ENCODE results near the gene BDH2. TPM values are rescaled to one million over a fixed set of nuclear protein-coding genes. Genes with fewer than 3 reads are reported as not detected.

BDH2 gene
- total and polyA plus RNA-seq, 2 of the 8 experiments (the other 6 are each of a cell fraction or from before 2014, with no cell fraction given): 46.0 to 46.2 TPM

DNA sequence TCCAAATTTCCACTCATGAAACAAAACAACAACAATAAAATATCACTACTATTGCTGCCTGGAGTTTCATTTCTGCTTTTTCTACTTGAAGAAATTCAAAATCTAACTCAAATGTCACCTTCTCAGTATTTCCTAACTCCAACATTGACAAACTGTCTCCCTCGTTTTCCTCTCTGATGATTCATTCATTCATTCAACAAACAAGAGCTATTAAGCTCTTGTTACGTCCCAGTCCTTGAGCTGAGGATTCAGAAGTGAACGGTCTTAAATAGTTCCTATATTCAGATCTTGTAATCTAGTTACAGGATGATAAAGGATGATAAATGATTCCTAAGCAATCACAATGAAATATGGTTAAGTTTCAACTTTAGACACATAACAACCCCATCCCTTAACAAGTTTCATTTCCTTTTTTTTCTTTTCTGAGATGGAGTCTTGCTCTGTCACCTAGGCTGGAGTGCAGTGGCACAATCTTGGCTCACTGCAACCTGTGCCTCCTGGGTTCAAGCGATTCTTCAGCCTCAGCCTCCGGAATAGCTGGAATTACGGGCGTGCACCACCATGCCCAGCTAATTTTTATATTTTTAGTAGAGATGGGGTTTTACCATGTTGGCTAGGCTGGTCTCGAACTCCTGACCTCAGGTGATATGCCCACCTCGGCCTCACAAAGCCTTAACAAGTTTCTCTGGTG lies 24.7 kb downstream of the BDH2 start:
- DNase-seq (ENCODE audit: low read depth in 1 of 2, low spot score in 2 of 2) (no peak), FAIRE-seq (no peak)
- Histone ChIP-seq H4K5ac (ENCODE audit: insufficient read length, low read depth, low read length) (no peak overlapping the region), H3K4me2 (ENCODE audit: insufficient read depth in 1 of 2, low read depth in 2 of 2, low read length in 2 of 2) (peak overlapping the region in 1 of 2 experiments; percentile 71; a peak in 1 of 4 replicates), H3K27me3 (replicated peaks in 1 of 4; ENCODE audit: control insufficient read depth in 3 of 4, extremely low read depth in 1 of 4, insufficient read depth in 3 of 4, low read length in 3 of 4) (peaks cover 0 to 15% (median 13%) of the 10 kb centered on the region in 4 experiments; a peak in 4 of 7 replicates), H3K9me3 (ENCODE audit: insufficient read depth in 2 of 2, low read depth in 1 of 2, low read length in 1 of 2) (no peaks in the 10 kb centered on the region), H3K4me1 (replicated peaks in 1 of 4; ENCODE audit: control insufficient read depth in 3 of 4, insufficient read depth in 4 of 4, low read length in 3 of 4) (peaks cover 0 to 3% (median under 1%) of the 10 kb centered on the region in 4 experiments; a peak in 2 of 7 replicates), H3K18ac (ENCODE audit: extremely low read depth, low read length) (no peak overlapping the region), H3K4me3 (ENCODE audit: extremely low read depth in 1 of 4, insufficient read depth in 2 of 4, low read depth in 3 of 4, low read length in 4 of 4) (no peak overlapping the region), H2AFZ (ENCODE audit: low read length) (no peak overlapping the region), H3K56ac (replicated peaks; ENCODE audit: insufficient read length, low read depth, low read length) (no peak overlapping the region), H2BK20ac (ENCODE audit: low read length) (no peak overlapping the region), H3K36me3 (ENCODE audit: control insufficient read depth in 2 of 4, insufficient read depth in 4 of 4, low read length in 3 of 4) (no peaks in the 10 kb centered on the region; a peak in 1 of 8 replicates), H2BK120ac (replicated peaks; ENCODE audit: low read depth, low read length) (no peak overlapping the region), H2BK15ac (ENCODE audit: low read length) (no peak overlapping the region), H2BK12ac (ENCODE audit: low read depth, low read length) (no peak overlapping the region), H4K91ac (replicated peaks; ENCODE audit: insufficient read length, low read length) (no peak overlapping the region), H3K23ac (ENCODE audit: insufficient read length) (no peak overlapping the region), H3K79me1 (ENCODE audit: low read depth, low read length) (no peaks in the 10 kb centered on the region), H4K20me1 (replicated peaks in 1 of 2; ENCODE audit: control insufficient read depth in 1 of 2, insufficient read depth in 2 of 2, low read length in 2 of 2) (peaks cover 0 to 2% of the 10 kb centered on the region in 2 experiments), H3K79me2 (ENCODE audit: control insufficient read depth in 1 of 2, insufficient read depth in 2 of 2, low read length in 2 of 2) (no peaks in the 10 kb centered on the region), H3K27ac (ENCODE audit: low read depth, low read length) (no peak overlapping the region), H3K4ac (replicated peaks; ENCODE audit: insufficient read length, low read depth, low read length) (no peak overlapping the region), H2AK5ac (ENCODE audit: low read depth, low read length) (no peak overlapping the region), H3K23me2 (ENCODE audit: low read depth, low read length) (peaks cover 3% of the 10 kb centered on the region; the same call in 1 of the 2 replicates), H3K9ac (replicated peaks in 1 of 4; ENCODE audit: extremely low read depth in 1 of 4, low read depth in 3 of 4, low read length in 3 of 4) (no peak overlapping the region), H4K8ac (ENCODE audit: extremely low read depth, insufficient read depth, low read length) (no peak overlapping the region), H2BK5ac (ENCODE audit: low read depth, low read length) (no peak overlapping the region), H3K14ac (ENCODE audit: insufficient read length) (no peak overlapping the region)
- TF ChIP-seq FOSL1 (IDR thresholded peaks at IDR 0.05; ENCODE audit: insufficient read depth, low read depth, low read length) (no peak), TCF12 (IDR thresholded peaks at IDR 0.05; ENCODE audit: low read depth, low read length) (no peak), RAD21 (IDR thresholded peaks at IDR 0.05 in 1 of 2, conservative IDR thresholded peaks at IDR 0.05 in 1 of 2; ENCODE audit: low read depth in 2 of 2, low read length in 2 of 2) (no peak)
- ChIA-PET POLR2A (ENCODE audit: partially characterized antibody) (interaction anchor here (2.2 kb wide), 1 partner anchor 247 kb away, joined by 13 read pairs; the partner anchor contains the start of gene UBE2D3), CTCF (ENCODE audit: partially characterized antibody) (interaction anchor here (1.1 to 1.4 kb wide), 4 partner anchors 10 to 505 kb away, joined by 3 to 4 read pairs (median 3); partner anchors contain the start of gene BDH2)
- WGBS, 2 experiments (ENCODE audit: extremely low coverage in 1 of 2, insufficient coverage in 1 of 2, insufficient read length in 1 of 2, insufficient replicate concordance in 2 of 2, low coverage in 1 of 2, low lambda C conversion rate in 2 of 2, missing lambda C conversion rate in 1 of 2): 95% methylated on average over 9 of the region's 9 CpGs; no CpG with 5 or more reads in 1 of the 2 experiments
